HG03135 (cell line): ENCODE measurements around the gene LSMEM2.
"Not testable (repeated sequence)": the region's sequence is repeated elsewhere in the genome, so short reads cannot be mapped to it uniquely, and the experiment has no call there.

Experiments used
- ATAC-seq: cut with Tn5 transposase; IDR thresholded peaks from one replicate; pipeline ENCODE4 v1.9.1; 2021; ENCODE audit warnings: mild to moderate bottlenecking, moderate library complexity; ENCODE audit not compliant: unreplicated experiment

LSMEM2 gene

DNA sequence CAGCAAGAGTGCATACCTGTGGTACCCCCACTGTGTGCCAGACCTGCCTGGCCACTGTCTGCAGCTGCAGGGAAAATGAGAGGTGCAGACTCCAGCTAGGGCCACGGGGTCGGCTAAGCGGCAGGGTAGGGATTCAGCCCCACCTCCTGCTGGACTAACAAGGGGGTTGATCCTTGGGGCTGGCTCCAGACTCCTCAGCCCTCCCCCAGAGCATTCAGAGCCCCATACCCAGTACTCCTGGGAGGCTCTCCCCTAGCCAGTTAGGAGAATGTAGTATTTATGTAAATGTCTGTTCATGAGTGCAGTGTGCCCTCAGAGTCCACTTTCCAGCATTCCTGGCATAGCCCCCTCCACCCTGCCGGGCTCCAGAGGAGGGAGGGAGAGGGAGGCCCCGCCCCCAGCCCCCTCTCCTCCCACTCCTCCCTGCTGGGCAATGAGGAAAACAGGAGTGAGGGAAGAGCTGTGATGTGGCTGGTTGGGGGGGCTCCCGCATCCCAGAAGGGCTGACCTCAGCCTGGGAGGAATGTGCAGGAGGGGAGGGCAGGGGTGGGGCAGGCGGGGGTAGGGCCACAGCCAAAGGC, 14.4 kb upstream of the LSMEM2 start:
- ATAC-seq, result no peak

DNA sequence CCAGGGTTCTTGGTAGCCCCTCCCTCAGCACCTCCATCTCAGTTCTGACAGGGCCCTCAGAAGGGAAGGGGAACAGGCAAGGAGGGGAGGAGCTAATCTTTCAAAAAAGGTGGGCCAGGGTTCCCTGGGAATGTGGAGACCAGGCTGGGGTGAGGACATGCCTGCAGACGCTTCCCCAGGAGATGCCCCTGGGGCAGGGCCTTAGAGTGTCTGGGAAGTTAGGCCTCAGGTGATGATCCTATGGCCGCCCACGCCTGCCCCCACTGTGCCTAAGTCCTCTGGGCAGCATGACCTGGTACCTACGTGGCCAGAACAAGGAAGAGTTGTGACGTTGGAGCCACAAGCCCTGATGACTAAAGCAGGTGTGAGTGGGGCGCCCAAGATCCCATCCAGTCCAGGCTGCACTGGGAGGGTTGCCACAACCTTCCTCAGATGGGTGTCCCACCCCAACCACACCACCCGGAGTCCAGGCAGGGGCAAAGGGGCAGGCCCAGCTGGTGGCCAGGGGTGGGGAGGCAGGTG, 13.9 kb upstream of the LSMEM2 start:
- ATAC-seq, result no peak

DNA sequence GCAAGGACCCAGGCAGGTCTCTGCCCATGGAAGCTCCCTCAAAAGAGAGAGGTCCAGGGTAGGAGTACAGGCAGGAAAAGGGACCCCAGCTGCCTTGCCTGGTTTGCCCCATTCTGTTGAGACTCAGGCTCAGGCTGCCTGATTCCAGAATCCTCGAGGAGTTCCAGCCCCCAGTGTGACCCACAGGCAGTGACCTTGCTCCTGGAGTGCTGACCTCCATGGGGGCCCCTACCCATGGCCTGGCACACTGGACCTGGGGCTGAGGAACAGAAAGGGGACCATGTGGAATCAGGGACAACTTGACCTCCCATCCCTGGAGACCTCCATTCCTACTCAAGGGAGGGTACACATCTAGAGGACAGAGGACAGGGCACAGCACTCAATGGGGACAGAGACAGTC, 13.3 kb upstream of the LSMEM2 start:
- no peak for ATAC-seq

DNA sequence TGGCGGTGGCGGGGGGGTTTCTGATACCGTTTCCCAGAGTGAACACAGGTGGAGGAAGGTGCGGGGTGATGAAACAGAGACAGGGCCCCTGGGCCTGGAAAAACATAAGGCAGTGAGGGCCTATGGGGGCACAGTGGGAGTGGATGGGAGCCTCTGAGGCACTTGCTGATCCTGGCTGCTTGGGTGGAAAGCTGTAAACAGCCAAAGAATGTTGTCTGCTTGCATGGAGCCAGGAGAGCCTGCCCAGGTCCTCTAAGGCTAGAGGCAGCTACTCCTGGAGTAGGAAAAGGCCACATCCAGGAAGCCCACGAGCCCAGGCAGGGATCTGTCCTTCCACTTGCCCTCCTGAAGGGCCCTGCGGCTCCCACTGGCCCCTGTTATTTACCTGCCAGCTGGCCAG, 12.9 kb upstream of the LSMEM2 start:
- ATAC-seq, result no peak

DNA sequence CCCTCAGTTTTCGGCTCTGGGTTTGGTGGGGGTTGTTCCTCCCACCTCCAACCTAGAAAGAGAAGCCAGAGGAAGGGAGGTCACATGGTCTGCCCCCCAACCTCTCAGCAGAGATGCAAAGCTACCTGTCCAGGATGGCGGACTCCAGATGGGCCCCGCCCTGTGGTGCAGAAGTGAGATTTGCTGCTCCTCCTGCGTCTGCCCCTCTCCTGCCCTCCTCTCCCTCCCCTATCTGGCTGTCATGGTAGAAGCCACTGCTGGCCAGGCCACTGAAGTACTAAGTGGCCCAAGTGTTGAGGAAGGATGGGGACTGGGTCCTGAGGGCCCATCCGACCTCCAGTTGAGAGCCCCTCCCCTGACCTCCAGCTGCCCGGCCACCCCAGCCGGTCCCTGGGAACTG, 12.1 kb upstream of the LSMEM2 start:
- no peak for ATAC-seq

DNA sequence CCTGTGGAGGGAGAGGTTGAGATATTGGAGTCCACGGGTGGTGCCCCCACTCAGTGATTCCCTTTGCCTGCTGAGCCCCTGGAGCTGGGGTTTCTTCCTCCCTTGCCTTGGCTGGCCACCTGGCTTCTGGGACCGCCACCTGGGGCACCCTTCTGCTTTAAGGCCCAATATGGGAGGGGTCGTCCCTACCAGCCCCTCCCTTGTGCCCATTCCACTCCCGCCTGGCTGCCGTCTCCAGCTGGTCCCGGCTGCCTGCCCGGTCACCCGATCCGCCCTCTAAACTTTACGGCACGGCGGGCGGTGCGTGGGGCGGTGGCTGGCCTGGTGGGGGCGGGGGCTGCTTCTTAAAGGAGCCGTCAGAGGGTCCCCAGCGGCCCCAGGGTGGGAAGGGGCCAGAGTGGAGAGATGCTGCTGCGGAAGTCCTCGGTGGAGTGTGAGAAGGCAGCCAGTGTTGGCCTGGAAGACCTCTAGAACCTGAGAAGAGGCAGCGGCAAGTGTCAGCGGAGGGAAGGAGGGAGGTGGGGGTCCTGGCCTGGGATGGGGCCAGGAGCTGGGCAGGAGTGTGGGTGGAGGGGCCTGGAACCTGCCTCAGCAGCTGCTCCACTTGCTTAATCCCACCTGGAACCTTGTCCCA, 11.5 kb upstream of the LSMEM2 start:
- no peak for ATAC-seq

DNA sequence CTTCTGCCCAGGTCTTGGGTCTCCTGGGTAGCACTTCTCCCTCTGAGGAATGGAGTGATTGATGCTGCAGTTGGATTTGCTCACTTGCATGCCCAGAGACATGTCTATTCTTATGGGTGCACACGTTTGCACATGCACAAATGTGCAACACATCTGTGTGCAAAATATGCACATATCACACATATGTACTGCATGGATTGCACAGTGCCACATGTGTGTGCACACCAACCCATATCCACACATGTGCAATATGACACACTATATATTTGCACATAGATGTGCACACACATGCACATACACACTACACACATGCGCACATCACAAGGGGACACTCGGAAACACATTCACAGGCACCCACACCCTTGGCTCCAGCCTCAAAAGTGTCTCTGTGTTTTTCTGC, 10.6 kb upstream of the LSMEM2 start:
- ATAC-seq, result no peak

DNA sequence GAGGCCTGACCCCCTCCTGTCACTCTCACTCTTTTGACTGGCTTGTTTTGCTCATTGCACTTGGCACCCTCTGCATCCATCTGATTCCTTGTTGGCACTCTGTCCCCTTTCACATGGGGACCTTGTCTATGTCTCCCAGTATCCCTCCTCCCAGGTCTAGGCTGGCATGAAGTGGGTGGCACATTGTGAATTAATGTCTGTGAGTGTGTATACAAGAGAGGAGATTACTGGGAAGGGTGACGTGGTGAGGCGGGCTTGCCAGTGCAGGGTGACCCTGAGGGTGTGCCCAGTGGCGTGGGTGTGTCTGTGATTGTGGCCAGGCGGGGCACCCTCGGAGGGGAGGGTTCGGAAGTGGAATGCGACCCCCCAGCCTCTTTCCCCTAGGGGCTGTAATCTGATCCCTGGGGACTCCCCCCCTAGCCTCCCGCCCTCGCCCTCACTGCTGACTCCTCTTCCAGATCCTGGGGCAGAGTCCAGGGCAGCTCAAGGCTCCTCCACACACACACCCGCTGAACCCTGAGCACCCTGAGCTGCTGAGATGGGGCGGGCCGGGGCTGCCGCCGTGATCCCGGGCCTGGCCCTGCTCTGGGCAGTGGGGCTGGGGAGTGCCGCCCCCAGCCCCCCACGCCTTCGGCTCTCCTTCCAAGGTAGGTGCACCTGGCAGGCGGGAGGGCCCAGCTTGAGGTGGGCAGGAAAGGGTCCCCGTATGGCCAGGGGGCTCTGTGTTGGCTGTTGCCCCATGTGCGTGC, 10.0 kb upstream of the LSMEM2 start, which contains the start of gene SEMA3B:
Gene SEMA3B (plus strand): TSS at position 445 of the 749 bp plus-strand sequence. CDS start 94 bp downstream, at position 539.
- ATAC-seq, result no peak

DNA sequence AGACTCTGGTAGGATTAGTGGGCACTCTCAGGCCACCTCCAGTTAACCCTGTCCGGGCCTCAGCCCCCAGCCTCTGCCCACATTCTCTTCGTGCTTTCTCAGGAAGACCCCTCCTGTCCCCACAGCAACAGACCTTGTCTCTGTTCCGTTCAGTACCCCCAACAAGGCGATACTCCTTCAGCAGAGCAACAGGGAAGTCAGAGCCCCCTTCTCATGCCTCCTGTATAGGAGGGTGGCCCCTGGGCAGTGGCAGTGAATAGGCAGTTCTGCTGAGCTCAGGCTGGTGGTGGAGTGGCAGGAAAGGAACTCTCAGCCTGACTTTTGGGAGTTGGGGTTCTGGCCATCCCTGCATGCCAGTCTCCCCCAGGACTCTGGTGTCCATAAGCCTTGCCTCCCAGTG, 9.4 kb upstream of the LSMEM2 start:
- ATAC-seq, result no peak

DNA sequence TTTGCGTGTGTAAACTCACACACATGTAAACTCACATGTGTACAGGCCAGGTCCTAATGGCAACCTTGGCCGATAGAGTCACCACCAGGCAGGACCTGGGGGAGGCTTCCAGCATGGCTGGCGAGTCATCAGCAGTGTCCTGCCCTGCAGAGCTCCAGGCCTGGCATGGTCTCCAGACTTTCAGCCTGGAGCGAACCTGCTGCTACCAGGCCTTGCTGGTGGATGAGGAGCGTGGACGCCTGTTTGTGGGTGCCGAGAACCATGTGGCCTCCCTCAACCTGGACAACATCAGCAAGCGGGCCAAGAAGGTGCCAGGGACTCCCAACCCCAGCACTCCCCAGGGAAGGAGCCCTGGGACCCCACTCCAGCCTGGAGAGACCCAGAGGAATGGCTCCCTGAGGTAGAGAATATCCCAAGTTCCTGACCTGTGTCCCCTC, 8.9 kb upstream of the LSMEM2 start:
- ATAC-seq, result no peak

DNA sequence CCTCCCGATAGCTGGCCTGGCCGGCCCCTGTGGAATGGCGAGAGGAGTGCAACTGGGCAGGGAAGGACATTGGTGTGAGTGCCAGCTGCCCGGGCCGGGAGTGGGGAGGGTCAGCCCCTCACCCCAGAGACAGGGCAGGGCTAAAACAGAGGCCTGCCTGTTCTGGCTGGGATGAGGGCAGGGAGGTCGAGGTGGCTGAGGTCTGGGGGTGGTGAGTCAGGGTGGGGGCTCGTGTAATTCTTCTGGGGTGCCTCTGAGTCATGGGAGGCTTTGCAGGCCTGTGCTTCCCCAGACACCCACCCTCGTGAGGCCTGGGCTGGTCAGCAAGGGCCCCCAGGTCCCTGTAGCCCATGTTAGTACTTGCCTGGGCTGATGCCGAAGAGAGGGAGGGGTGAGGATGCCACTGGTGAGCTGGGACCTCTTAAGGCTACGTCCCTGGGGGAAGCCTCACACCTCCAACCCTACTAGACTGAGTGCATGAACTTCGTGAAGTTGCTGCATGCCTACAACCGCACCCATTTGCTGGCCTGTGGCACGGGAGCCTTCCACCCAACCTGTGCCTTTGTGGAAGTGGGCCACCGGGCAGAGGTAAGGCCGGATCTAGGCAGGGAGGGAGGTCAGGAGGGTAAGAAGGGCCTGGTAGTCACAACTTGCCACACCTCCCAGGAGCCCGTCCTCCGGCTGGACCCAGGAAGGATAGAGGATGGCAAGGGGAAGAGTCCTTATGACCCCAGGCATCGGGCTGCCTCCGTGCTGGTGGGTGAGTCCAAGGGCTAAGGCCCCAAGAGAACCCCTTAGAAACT, 8.3 kb upstream of the LSMEM2 start:
- no peak for ATAC-seq

DNA sequence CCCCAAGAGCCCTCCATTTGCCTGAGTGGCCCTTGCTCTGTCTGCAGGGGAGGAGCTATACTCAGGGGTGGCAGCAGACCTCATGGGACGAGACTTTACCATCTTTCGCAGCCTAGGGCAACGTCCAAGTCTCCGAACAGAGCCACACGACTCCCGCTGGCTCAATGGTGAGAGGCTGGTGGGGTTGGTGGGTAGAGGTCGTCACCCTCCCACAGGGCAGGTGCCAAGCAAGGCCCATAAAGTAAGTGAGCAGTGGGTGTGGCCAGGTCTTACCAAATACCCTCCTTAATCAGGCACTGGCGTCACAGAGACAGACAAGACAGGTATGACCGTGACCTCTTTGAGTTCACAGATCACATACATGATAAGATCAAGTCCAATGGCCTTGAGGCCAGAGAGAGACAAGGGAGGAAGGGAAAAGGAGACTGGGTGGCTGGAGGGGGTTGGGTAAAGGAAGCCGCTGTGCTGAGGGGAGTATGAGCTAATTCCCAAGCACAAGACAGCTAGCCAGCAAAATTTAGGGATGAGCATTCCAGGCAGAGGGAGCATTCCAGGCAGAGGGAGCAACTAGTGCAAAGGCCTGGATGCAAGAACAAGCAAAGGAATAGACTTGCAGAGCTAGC, 7.5 kb upstream of the LSMEM2 start:
- no peak for ATAC-seq

DNA sequence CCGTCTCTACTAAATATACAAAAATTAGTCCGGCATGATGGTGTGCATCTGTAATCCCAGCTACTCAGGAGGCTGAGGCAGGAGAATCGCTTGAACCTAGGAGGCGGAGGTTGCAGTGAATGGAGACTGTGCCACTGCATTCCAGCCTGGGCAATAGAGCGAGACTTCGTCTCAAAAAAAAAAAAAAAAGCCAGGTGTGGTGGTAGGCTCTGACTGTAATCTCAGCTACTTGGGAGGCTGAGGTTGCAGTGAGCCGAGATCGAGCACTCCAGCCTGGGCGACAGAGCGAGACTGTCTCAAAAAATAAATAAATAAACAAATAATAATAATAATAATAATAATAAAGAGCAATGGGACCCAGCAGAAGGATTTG, 6.4 kb upstream of the LSMEM2 start:
- not testable (repeated sequence) for ATAC-seq

DNA sequence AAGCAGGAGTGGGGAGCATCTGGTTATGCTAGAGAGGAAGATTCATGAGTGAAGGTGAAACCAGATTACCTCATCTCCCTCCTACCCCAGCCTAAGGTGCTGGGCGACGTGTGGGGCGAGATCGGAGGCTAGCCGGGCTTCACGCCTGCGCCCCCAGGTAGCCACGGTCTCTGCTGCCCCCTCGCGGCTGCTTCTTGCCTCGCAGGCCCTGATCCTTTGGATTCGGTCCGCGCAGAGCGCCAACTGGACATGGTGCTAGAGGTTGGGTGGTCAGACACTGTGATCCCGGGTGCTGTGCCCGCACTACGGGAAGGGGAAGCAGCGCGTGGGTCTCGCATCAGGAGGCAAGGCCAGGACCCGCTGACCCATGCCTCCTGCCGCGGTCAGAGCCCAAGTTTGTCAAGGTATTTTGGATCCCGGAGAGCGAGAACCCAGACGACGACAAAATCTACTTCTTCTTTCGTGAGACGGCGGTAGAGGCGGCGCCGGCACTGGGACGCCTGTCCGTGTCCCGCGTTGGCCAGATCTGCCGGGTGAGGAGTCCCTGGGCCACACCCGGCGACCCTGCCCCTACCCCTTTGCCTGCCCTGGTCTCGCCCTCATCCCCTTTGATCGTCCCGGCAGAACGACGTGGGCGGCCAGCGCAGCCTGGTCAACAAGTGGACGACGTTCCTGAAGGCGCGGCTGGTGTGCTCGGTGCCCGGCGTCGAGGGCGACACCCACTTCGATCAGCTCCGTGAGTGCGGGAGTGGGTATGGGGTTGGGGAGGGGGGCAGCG, 5.8 kb upstream of the LSMEM2 start:
- peak; percentile 73 for ATAC-seq

DNA sequence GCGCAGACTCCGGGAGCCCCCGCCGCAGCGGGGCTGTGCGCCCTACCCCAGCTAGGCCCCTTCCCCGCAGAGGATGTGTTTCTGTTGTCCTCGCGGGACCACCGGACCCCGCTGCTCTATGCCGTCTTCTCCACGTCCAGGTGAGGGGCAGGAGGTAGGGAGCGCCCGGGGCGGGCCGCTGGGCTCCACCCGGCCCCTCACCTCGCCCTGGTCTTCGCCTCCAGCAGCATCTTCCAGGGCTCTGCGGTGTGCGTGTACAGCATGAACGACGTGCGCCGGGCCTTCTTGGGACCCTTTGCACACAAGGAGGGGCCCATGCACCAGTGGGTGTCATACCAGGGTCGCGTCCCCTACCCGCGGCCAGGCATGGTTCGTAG, 5.2 kb upstream of the LSMEM2 start:
- ATAC-seq, result no peak

DNA sequence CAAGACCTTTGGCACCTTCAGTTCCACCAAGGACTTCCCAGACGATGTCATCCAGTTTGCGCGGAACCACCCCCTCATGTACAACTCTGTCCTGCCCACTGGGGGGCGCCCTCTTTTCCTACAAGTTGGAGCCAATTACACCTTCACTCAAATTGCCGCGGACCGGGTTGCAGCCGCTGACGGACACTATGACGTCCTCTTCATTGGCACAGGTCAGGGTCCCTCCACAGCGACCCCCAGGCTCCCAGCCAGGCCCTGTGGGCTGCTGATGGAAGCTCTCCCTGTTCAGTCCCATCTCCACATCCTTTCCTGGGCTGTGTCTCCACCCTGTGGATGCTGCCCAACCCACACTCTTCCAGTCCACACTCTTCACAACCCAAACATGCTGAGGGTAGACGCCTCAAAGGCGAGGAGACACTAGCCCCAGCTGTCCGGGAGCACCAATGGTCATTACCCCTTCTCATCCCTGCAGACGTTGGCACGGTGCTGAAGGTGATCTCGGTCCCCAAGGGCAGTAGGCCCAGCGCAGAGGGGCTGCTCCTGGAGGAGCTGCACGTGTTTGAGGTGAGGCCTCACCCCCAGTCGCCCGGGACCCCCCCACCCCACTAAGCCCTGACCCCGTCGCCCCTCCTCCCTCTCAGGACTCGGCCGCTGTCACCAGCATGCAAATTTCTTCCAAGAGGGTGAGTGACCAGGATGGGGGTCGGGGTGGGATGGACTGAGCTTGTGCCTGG, 4.3 kb upstream of the LSMEM2 start:
- ATAC-seq, result no peak

DNA sequence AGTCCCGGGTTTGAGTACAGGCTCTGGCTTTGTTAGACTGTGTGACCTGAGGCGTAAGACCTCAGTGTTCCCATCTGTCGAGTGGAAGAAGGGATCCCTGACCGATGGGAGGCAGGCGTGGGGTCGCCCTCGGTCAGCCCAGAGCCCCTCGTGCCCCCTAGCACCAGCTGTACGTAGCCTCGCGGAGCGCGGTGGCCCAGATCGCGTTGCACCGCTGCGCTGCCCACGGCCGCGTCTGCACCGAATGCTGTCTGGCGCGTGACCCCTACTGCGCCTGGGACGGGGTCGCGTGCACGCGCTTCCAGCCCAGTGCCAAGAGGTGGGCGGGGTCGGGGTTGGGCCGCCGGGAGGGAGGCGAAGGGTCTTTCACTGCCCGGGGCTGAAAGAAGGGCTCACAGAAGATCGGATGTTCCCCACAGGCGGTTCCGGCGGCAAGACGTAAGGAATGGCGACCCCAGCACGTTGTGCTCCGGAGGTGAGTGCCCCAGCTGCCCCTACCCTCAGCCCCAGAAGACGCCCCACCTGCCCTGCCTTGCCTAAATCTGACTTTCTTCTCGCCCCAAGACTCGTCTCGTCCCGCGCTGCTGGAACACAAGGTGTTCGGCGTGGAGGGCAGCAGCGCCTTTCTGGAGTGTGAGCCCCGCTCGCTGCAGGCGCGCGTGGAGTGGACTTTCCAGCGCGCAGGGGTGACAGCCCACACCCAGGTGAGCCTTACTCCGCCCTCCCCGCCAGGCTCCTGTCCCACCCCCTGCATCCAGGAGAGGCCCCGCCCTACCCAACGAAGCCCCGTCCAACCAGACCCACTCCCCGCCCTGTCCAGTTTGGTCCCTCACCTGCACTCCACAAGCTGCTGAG, 3.5 kb upstream of the LSMEM2 start:
- ATAC-seq, result no peak

DNA sequence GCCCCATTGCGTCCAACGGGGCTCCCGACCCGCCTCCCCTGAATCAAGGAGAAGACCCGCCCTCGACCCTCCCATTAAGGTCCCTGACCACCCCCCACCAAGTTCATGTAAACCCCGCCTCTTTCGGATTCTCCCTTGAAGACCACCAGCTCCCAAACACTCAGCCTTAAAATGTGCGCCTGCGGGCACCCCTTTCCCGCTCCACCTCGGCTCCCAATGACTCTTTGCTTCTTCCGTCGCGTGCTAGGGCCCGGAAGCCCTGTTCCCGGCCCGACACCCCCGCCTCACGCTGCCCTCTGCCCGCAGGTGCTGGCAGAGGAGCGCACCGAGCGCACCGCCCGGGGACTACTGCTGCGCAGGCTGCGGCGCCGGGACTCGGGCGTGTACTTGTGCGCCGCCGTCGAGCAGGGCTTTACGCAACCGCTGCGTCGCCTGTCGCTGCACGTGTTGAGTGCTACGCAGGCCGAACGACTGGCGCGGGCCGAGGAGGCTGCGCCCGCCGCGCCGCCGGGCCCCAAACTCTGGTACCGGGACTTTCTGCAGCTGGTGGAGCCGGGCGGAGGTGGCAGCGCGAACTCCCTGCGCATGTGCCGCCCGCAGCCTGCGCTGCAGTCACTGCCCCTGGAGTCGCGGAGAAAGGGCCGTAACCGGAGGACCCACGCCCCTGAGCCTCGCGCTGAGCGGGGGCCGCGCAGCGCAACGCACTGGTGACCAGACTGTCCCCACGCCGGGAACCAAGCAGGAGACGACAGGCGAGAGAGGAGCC, 2.7 kb upstream of the LSMEM2 start:
- ATAC-seq, result no peak
